HEK293 (cell line): ENCODE data around the gene BLOC1S3.

Experiments used
- CTCF ChIA-PET: fragments of 350-600 bp; formaldehyde crosslinking; extraction: SDS; loops from one replicate; lab custom pipeline; 2021; ENCODE audit warnings: antibody characterized with exemption; lab: Yijun Ruan, JAX
- POLR2A ChIA-PET: fragments of 300-600 bp; formaldehyde crosslinking; extraction: SDS; loops from one replicate; lab custom pipeline; 2020; ENCODE audit warnings: antibody characterized with exemption, inconsistent platforms; lab: Yijun Ruan, JAX
- H3K27ac ChIP-seq: fragments of 200-500 bp; sonication (Bioruptor generic); 2 replicates; pipeline ENCODE4 v1.5.1; 2014; ENCODE audit warnings: low read depth, low read length, control low read depth, inconsistent platforms; ENCODE audit errors: extremely low read depth
- H3K36me3 ChIP-seq, 2 experiments: fragments of 200-500 bp in 1 of 2; sonication (Bioruptor generic) in 1 of 2; 1 replicate in 1 of 2; 2 replicates in 1 of 2; pipeline ENCODE4 v1.5.1; 2014 to 2017; ENCODE audit warnings: inconsistent platforms in 2 of 2, low read length in 2 of 2; ENCODE audit not compliant: control insufficient read depth in 2 of 2, insufficient read depth in 1 of 2
- H3K4me1 ChIP-seq: fragments of 200-500 bp; sonication (Bioruptor generic); 2 replicates; pipeline ENCODE4 v1.5.1; 2014; ENCODE audit warnings: mild to moderate bottlenecking, low read length, inconsistent platforms; ENCODE audit not compliant: control insufficient read depth, insufficient read depth
- H3K4me3 ChIP-seq: 2 replicates; pipeline ENCODE4 v1.5.1; 2011; ENCODE audit warnings: low read depth, mild to moderate bottlenecking, control low read depth, low read length, moderate library complexity
- H3K9me3 ChIP-seq: fragments of 200-500 bp; sonication (Bioruptor generic); 2 replicates; pipeline ENCODE4 v1.5.1; 2014; ENCODE audit warnings: low read depth, low read length, inconsistent platforms; ENCODE audit not compliant: control insufficient read depth, insufficient read depth
- KLF1 ChIP-seq: fragments of 450-650 bp; formaldehyde crosslinking; IDR thresholded peaks from 2 replicates; pipeline ENCODE4 v1.5.1; 2016; ENCODE audit warnings: missing biosample characterization, missing genetic modification characterization
- KLF8 ChIP-seq: fragments of 450-650 bp; formaldehyde crosslinking; IDR thresholded peaks from 2 replicates; pipeline ENCODE4 v1.5.1; 2016; ENCODE audit warnings: missing biosample characterization, missing genetic modification characterization
- SP3 ChIP-seq: fragments of 450-650 bp; formaldehyde crosslinking; IDR thresholded peaks from 2 replicates; pipeline ENCODE4 v1.5.1; 2016; ENCODE audit warnings: missing biosample characterization, missing genetic modification characterization
- TCF7L2 ChIP-seq: IDR thresholded peaks from 2 replicates; pipeline ENCODE4 v1.6.1; 2011; ENCODE audit warnings: low read depth, mild to moderate bottlenecking, inconsistent platforms, low read length, moderate library complexity, borderline replicate concordance
- YY2 ChIP-seq: fragments of 450-650 bp; formaldehyde crosslinking; IDR thresholded peaks from 2 replicates; pipeline ENCODE4 v1.5.1; 2016; ENCODE audit warnings: missing biosample characterization, missing genetic modification characterization
- ZNF23 ChIP-seq: fragments of 450-650 bp; formaldehyde crosslinking; IDR thresholded peaks from 2 replicates; pipeline ENCODE4 v1.5.1; 2016; ENCODE audit warnings: missing biosample characterization, missing genetic modification characterization, borderline replicate concordance
- ZNF341 ChIP-seq: fragments of 450-650 bp; formaldehyde crosslinking; IDR thresholded peaks from 2 replicates; pipeline ENCODE4; 2016; ENCODE audit warnings: low read depth, missing biosample characterization, missing genetic modification characterization
- ZNF37A ChIP-seq: fragments of 450-650 bp; IDR thresholded peaks from 2 replicates; pipeline ENCODE4 v1.5.1; 2018; ENCODE audit warnings: missing biosample characterization, missing genetic modification characterization
- ZNF585B ChIP-seq: fragments of 450-650 bp; formaldehyde crosslinking; IDR thresholded peaks from 2 replicates; pipeline ENCODE4 v1.5.1; 2016; ENCODE audit warnings: missing biosample characterization, missing genetic modification characterization
- ZNF707 ChIP-seq: fragments of 450-650 bp; formaldehyde crosslinking; IDR thresholded peaks from 2 replicates; pipeline ENCODE4 v1.5.1; 2016; ENCODE audit warnings: missing biosample characterization, missing genetic modification characterization
- ZNF76 ChIP-seq: fragments of 450-650 bp; formaldehyde crosslinking; IDR thresholded peaks from 2 replicates; pipeline ENCODE4; 2016; ENCODE audit warnings: low read depth, missing biosample characterization, missing genetic modification characterization, borderline replicate concordance
- ZNF843 ChIP-seq: fragments of 450-650 bp; formaldehyde crosslinking; IDR thresholded peaks from 2 replicates; pipeline ENCODE4 v1.5.1; 2016; ENCODE audit warnings: missing biosample characterization, missing genetic modification characterization
- TF ChIP-seq, protein P1 (sequence below): fragments of 450-650 bp; formaldehyde crosslinking; IDR thresholded peaks from 2 replicates; pipeline ENCODE4 v1.5.1; 2016; ENCODE audit warnings: missing biosample characterization, missing genetic modification characterization
- TF ChIP-seq, protein P2 (sequence below): fragments of 450-650 bp; formaldehyde crosslinking; IDR thresholded peaks from 2 replicates; pipeline ENCODE4 v1.5.1; 2016; ENCODE audit warnings: missing biosample characterization, missing genetic modification characterization
- TF ChIP-seq, protein P3 (sequence below): fragments of 450-650 bp; formaldehyde crosslinking; IDR thresholded peaks from 2 replicates; pipeline ENCODE4 v1.5.1; 2017; ENCODE audit warnings: missing biosample characterization, missing genetic modification characterization
- TF ChIP-seq, protein P4 (sequence below): fragments of 450-650 bp; formaldehyde crosslinking; IDR thresholded peaks from 2 replicates; pipeline ENCODE4 v1.5.1; 2016; ENCODE audit warnings: missing biosample characterization, missing genetic modification characterization

Gene BLOC1S3

DNA sequence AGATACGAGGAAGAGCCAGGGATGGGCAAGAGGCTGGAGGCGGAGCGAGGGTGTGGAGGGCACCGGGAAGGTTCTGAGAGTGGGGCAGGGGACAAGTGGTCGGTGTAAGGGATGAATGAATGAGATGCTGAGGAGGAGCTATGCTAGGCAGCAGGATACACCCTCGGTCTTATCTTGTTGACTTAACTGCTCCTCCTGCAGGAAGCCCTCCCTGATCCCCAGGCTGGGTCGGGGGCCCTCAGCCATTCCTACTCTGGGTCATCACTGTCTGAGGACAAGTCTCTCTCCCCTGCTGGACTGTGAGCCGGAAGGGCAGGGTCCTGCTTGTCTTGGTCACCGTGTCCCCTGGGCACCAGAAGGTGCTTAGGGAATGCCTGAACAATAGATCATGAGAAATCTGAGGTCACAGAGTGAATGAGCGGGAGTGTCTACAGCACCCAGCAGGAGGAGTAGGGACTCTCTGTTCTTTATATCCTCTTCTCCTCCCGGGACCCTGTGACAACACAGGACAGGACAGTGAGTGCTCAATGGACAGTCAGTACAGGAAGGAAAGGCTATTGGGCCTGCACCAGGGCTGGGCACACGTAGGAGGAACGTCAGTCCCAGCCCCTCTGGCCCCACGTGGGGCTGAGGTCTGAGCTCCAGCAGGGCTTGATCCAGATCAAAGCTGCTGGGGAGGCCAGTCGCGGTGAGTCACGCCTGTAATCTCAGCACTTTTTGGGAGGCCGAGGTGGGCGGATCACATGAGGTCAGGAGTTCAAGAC, 24.3 kb upstream of the BLOC1S3 start (continued):
- TF ChIP-seq KLF8 (tag by site-specific recombination) (no peak), ZNF23 (tag by site-specific recombination) (no peak), ZNF843 (tag by site-specific recombination) (no peak), ZNF707 (tag by site-specific recombination) (no peak), YY2 (tag by site-specific recombination) (no peak), SP3 (no peak), ZNF585B (tag by site-specific recombination) (no peak), ZNF37A (no peak), ZNF341 (tag by site-specific recombination) (peak; percentile 11; the same call in 1 of the 2 replicates), KLF1 (tag by site-specific recombination) (peak; percentile 46; the same call in 1 of the 2 replicates)
- TF ChIP-seq, protein P1, sequence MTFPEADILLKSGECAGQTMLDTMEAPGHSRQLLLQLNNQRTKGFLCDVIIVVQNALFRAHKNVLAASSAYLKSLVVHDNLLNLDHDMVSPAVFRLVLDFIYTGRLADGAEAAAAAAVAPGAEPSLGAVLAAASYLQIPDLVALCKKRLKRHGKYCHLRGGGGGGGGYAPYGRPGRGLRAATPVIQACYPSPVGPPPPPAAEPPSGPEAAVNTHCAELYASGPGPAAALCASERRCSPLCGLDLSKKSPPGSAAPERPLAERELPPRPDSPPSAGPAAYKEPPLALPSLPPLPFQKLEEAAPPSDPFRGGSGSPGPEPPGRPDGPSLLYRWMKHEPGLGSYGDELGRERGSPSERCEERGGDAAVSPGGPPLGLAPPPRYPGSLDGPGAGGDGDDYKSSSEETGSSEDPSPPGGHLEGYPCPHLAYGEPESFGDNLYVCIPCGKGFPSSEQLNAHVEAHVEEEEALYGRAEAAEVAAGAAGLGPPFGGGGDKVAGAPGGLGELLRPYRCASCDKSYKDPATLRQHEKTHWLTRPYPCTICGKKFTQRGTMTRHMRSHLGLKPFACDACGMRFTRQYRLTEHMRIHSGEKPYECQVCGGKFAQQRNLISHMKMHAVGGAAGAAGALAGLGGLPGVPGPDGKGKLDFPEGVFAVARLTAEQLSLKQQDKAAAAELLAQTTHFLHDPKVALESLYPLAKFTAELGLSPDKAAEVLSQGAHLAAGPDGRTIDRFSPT (tag by site-specific recombination) = 0 out of 2 replicates have a peak, but pooled peaks have one; percentile 27
- TF ChIP-seq, protein P2, sequence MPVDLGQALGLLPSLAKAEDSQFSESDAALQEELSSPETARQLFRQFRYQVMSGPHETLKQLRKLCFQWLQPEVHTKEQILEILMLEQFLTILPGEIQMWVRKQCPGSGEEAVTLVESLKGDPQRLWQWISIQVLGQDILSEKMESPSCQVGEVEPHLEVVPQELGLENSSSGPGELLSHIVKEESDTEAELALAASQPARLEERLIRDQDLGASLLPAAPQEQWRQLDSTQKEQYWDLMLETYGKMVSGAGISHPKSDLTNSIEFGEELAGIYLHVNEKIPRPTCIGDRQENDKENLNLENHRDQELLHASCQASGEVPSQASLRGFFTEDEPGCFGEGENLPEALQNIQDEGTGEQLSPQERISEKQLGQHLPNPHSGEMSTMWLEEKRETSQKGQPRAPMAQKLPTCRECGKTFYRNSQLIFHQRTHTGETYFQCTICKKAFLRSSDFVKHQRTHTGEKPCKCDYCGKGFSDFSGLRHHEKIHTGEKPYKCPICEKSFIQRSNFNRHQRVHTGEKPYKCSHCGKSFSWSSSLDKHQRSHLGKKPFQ (tag by site-specific recombination) = no peak
- TF ChIP-seq, protein P3, sequence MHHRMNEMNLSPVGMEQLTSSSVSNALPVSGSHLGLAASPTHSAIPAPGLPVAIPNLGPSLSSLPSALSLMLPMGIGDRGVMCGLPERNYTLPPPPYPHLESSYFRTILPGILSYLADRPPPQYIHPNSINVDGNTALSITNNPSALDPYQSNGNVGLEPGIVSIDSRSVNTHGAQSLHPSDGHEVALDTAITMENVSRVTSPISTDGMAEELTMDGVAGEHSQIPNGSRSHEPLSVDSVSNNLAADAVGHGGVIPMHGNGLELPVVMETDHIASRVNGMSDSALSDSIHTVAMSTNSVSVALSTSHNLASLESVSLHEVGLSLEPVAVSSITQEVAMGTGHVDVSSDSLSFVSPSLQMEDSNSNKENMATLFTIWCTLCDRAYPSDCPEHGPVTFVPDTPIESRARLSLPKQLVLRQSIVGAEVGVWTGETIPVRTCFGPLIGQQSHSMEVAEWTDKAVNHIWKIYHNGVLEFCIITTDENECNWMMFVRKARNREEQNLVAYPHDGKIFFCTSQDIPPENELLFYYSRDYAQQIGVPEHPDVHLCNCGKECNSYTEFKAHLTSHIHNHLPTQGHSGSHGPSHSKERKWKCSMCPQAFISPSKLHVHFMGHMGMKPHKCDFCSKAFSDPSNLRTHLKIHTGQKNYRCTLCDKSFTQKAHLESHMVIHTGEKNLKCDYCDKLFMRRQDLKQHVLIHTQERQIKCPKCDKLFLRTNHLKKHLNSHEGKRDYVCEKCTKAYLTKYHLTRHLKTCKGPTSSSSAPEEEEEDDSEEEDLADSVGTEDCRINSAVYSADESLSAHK (tag by site-specific recombination) = no peak
- TF ChIP-seq, protein P4, sequence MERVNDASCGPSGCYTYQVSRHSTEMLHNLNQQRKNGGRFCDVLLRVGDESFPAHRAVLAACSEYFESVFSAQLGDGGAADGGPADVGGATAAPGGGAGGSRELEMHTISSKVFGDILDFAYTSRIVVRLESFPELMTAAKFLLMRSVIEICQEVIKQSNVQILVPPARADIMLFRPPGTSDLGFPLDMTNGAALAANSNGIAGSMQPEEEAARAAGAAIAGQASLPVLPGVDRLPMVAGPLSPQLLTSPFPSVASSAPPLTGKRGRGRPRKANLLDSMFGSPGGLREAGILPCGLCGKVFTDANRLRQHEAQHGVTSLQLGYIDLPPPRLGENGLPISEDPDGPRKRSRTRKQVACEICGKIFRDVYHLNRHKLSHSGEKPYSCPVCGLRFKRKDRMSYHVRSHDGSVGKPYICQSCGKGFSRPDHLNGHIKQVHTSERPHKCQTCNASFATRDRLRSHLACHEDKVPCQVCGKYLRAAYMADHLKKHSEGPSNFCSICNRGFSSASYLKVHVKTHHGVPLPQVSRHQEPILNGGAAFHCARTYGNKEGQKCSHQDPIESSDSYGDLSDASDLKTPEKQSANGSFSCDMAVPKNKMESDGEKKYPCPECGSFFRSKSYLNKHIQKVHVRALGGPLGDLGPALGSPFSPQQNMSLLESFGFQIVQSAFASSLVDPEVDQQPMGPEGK (tag by site-specific recombination) = peak; percentile 35; the same call in 1 of the 2 replicates

DNA sequence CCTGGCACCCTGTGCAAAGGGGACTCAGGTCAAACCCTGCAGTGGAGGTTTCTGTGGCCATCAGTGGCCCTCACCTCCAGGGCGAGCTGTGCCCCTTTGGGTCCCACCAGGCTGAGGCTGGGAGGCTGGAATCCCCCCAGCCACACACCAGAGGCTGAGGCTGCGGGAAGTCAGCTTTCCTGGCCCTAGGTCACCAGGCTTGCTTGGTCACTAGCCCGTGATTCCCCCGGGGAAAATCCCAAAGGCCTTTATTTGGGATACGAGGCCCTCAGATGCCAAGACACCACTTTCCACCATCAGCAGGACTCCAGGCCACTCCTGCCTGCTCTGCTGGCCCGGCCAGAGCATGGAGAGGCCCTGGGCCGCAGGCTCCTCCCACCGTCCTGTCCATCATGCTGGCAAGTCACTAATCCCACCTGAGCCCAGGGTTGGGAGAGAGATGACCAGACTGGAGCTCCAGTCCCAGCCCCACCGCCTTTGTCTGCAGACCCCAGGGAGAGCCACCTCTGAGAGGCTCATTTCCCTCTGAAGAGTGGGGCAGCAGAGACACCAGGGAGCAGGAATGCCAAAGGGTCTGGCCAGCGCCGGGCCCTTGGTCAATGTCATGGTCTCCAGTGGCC, 22.5 kb upstream of the BLOC1S3 start:
- ChIA-PET POLR2A (no interaction called here), CTCF (interaction anchor here (1.4 kb wide), 1 partner anchor 11 kb away, joined by 5 read pairs; no protein-coding TSS in a partner anchor)
- Histone ChIP-seq H3K27ac (no peak overlapping the region), H3K9me3 (no peaks in the 10 kb centered on the region), H3K36me3 (no peaks in the 10 kb centered on the region), H3K4me3 (no peak overlapping the region), H3K4me1 (peaks cover 2% of the 10 kb centered on the region; the same call in 1 of the 2 replicates)
- TF ChIP-seq ZNF76 (tag by site-specific recombination) (no peak), TCF7L2 (no peak)
